CD4-positive, CD25-positive, alpha-beta regulatory T cell (primary cell): Measurements from ENCODE around the gene RUVBL1. TPM values are rescaled to one million over a fixed set of nuclear protein-coding genes. Genes with fewer than 3 reads are reported as not detected.

ENCODE experiments used
- polyA plus RNA-seq, 4 donors: library from polyadenylated mRNA; unstranded; fragments of 300-500 nt; fragmentation: Illumina TruSeq; gene quantifications; one replicate each; pipeline ENCODE4 v1.2.3, GENCODE V29; 2021
- total RNA-seq: library from RNA; stranded (reverse); gene quantifications from one replicate; pipeline ENCODE4 v1.2.3, GENCODE V29; 2022

RUVBL1 gene
- total and polyA plus RNA-seq, 5 donors from 2014 or later, result 22.9 to 88.2 (median 78.3) TPM

Other genes starting within 250 kb of the RUVBL1 start
- gene KBTBD12, start 208.6 kb downstream of the RUVBL1 start, total RNA-seq, result not detected
- not detected for gene KBTBD12, start 208.6 kb downstream of the RUVBL1 start, polyA plus RNA-seq
- gene SEC61A1, start 71.4 kb downstream of the RUVBL1 start, total RNA-seq, result 127 TPM
- 100 to 1,000 TPM; 112 to 125 (median 125) TPM for gene SEC61A1, start 71.4 kb downstream of the RUVBL1 start, polyA plus RNA-seq
- 17.5 TPM for gene EEFSEC, start 29.7 kb upstream of the RUVBL1 start, total RNA-seq
- 10 to 100 TPM; 16.9 to 21.9 (median 19.5) TPM for gene EEFSEC, start 29.7 kb upstream of the RUVBL1 start, polyA plus RNA-seq